B cell (primary cell): ENCODE measurements around the gene MCEMP1. TPM values are rescaled to one million over a fixed set of nuclear protein-coding genes. Genes with fewer than 3 reads are reported as not detected.

ENCODE experiments used
- ATAC-seq: fragments of 200-7000 bp; cut with Tn5 transposase; one replicate; pipeline ENCODE4 v1.10.0; 2021; ENCODE audit warnings: low read depth, mild to moderate bottlenecking, moderate number of reproducible peaks, moderate library complexity
- CTCF ChIA-PET: fragments of 350-600 bp; sonication (Branson Sonifier 250); formaldehyde crosslinking; loops from one replicate; lab custom pipeline; 2021; ENCODE audit warnings: antibody characterized with exemption, inconsistent platforms; lab: Charles Lee
- POLR2A ChIA-PET: fragments of 350-600 bp; sonication (Branson Sonifier 250); formaldehyde crosslinking; loops from one replicate; lab custom pipeline; 2021; ENCODE audit warnings: antibody characterized with exemption; lab: Charles Lee
- DNase-seq: peaks from one replicate; pipeline ENCODE4 v3.0.0; 2013
- H2AFZ ChIP-seq: 2 replicates; pipeline ENCODE4 v1.6.1; 2012; ENCODE audit warnings: mild to moderate bottlenecking, low read depth, low read length; ENCODE audit not compliant: insufficient read depth, poor library complexity, severe bottlenecking
- H3K27ac ChIP-seq, 2 donors: 1 replicate in 1 of 2; 2 replicates in 1 of 2; pipeline ENCODE4 v1.5.1; 2012 to 2013; ENCODE audit warnings: low read length in 2 of 2, mild to moderate bottlenecking in 2 of 2, moderate library complexity in 1 of 2
- H3K27me3 ChIP-seq, 4 experiments: fragments of 200-600 bp in 1 of 4; sonication (generic) in 1 of 4; replicated peaks in 1 of 4; 1 replicate in 2 of 4; 2 replicates in 2 of 4; pipeline versions ENCODE4 v1.6.1 to v1.7.0; 2013 to 2016; ENCODE audit warnings: low read length in 3 of 4, mild to moderate bottlenecking in 2 of 4, mixed read lengths in 1 of 4, moderate library complexity in 1 of 4; ENCODE audit not compliant: insufficient read depth in 4 of 4, control insufficient read depth in 3 of 4; ENCODE audit errors: control extremely low read depth in 1 of 4
- H3K36me3 ChIP-seq, 2 experiments: replicated peaks in 1 of 2; 1 replicate in 1 of 2; 2 replicates in 1 of 2; pipeline versions ENCODE4 v1.6.1 to v1.7.1; 2013; ENCODE audit warnings: low read length in 1 of 2; ENCODE audit not compliant: insufficient read depth in 2 of 2, control insufficient read depth in 1 of 2; ENCODE audit errors: control extremely low read depth in 1 of 2, extremely low read depth in 1 of 2
- H3K4me1 ChIP-seq, 2 donors: fragments of 200-600 bp in 1 of 2; sonication (generic) in 1 of 2; 1 replicate in 1 of 2; 2 replicates in 1 of 2; pipeline versions ENCODE4 v1.5.1 to v1.6.1; 2013 to 2017; ENCODE audit warnings: low read length in 2 of 2; ENCODE audit not compliant: control insufficient read depth in 2 of 2, insufficient read depth in 2 of 2
- H3K4me2 ChIP-seq: replicated peaks from 2 replicates; pipeline ENCODE3; 2012; ENCODE audit warnings: mild to moderate bottlenecking, low read depth, low read length; ENCODE audit not compliant: poor library complexity, severe bottlenecking
- H3K4me3 ChIP-seq, 5 experiments: fragments of 200-600 bp in 1 of 5; sonication (generic) in 1 of 5; 1 replicate in 3 of 5; 2 replicates in 2 of 5; pipeline versions ENCODE4 v1.5.1 to v1.7.0; 2011 to 2016; ENCODE audit warnings: low read length in 4 of 5, mild to moderate bottlenecking in 4 of 5, low read depth in 2 of 5, control low read depth in 1 of 5, moderate library complexity in 1 of 5; ENCODE audit not compliant: insufficient read depth in 1 of 5; ENCODE audit errors: control extremely low read depth in 1 of 5, extremely low read depth in 1 of 5
- H3K79me2 ChIP-seq: fragments of 200-600 bp; sonication (generic); one replicate; pipeline ENCODE4 v1.6.0; 2016; ENCODE audit warnings: low read length; ENCODE audit not compliant: control insufficient read depth, insufficient read depth
- H3K9ac ChIP-seq: fragments of 200-600 bp; sonication (generic); 2 replicates; pipeline ENCODE4 v1.6.1; 2017; ENCODE audit warnings: mild to moderate bottlenecking, low read length, moderate library complexity
- H3K9me3 ChIP-seq, 3 donors: one replicate each; pipeline versions ENCODE4 v1.6.1 to v1.7.1; 2013; ENCODE audit warnings: low read length in 2 of 3; ENCODE audit not compliant: control insufficient read depth in 2 of 3, insufficient read depth in 1 of 3; ENCODE audit errors: control extremely low read depth in 1 of 3
- H4K20me1 ChIP-seq: 2 replicates; pipeline ENCODE4 v1.6.0; 2012; ENCODE audit warnings: mild to moderate bottlenecking, low read length; ENCODE audit not compliant: insufficient read depth, control insufficient read depth, poor library complexity, severe bottlenecking
- H3K27ac Mint-ChIP-seq: one replicate; pipeline ENCODE4 v1.8.0; 2021; ENCODE audit warnings: mixed read lengths
- H3K27me3 Mint-ChIP-seq: one replicate; pipeline ENCODE4 v1.8.0; 2021; ENCODE audit warnings: mixed read lengths
- H3K4me1 Mint-ChIP-seq: one replicate; pipeline ENCODE4 v1.8.0; 2021; ENCODE audit warnings: mixed read lengths
- H3K4me3 Mint-ChIP-seq: one replicate; pipeline ENCODE4 v1.8.0; 2021; ENCODE audit warnings: mixed read lengths
- H3K9me3 Mint-ChIP-seq: one replicate; pipeline ENCODE4 v1.8.0; 2022; ENCODE audit warnings: mixed read lengths; ENCODE audit not compliant: insufficient read depth
- EZH2 ChIP-seq: IDR thresholded peaks from 2 replicates; pipeline ENCODE4 v1.6.1; 2012; ENCODE audit warnings: borderline replicate concordance, low read depth, mild to moderate bottlenecking, moderate library complexity, low read length; ENCODE audit not compliant: insufficient read depth, poor library complexity, severe bottlenecking
- WGBS: methylation state at CpG from one replicate; pipeline ENCODE4 v1.1.5; 2013; ENCODE audit warnings: missing lambda C conversion rate; ENCODE audit not compliant: insufficient coverage; 5-methylcytosine and 5-hydroxymethylcytosine counted together
- intact Hi-C: fragments of 100-400 bp; cut with micrococcal nuclease; formaldehyde crosslinking; loops from one replicate; pipeline ENCODE4 v1.10.0; 2022
- polyA plus RNA-seq: library from polyadenylated mRNA; depleted of rRNA; stranded (reverse); fragments of >200 nt; gene quantifications from 2 replicates; pipeline ENCODE4 v1.2.3, GENCODE V29; 2012
- total RNA-seq, 2 donors: library from RNA; stranded (reverse); fragments of 120-200 nt in 1 of 2; gene quantifications; 1 replicate in 1 of 2; 2 replicates in 1 of 2; pipeline versions ENCODE4 v1.2.3 to v1.2.4, GENCODE V29; 2013 to 2022
- TF ChIP-seq, protein P1 (sequence below): fragments of 200-600 bp; IDR thresholded peaks from one replicate; pipeline ENCODE4 v1.8.0; 2022; ENCODE audit warnings: antibody characterized with exemption, mild to moderate bottlenecking

MCEMP1 gene
- total and polyA plus RNA-seq, 2 donors (not counting 1 experiment from before 2014, with no cell fraction given): 0.57 TPM; not detected in 1

DNA sequence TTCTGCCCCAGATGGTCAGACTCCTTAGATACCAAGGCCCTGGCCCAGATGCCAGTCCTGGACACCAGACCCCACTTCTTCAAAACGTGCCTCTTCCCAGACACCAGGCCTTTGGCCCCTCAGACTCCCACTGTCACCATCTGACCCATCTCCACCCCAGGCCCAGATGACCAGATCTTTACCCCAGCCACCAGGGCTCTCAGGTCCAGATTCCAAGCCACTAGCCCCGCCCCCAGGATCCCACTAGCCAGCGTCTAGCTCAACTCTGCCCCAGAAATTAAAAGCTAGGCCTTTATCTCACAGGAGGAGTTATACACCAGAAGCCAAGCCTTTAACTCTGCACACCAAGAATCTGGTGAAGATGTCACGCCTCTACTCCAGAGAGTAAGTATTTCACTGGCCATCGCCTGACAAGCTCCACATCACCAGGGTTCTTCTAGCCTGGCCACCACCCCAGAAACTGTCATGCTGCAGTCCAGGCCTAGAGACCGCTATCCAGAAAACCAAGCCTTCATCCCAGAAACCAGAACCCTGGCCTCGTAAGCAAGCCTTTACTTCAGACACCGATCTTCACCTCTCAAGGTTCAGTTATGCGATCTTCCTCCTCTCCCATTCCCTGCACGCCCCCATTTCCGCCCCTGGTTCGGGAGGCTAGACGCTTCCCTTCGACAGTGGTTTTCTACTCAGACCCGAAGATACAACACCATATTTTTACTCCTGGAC lies 48.1 kb upstream of the MCEMP1 start:
- intact Hi-C loops: loop anchor here (1.0 to 2.0 kb wide), 4 partner anchors 9 to 315 kb away; partner anchors contain the start of genes MCOLN1, PNPLA6, STXBP2 and TIMM44
- H3K36me3 ChIP-seq: peaks cover 0 to 48% of the 10 kb centered on the region in 2 experiments

More for the DNA sequence above, 48.1 kb upstream of the MCEMP1 start:
- Histone ChIP-seq H3K27ac (peak overlapping the region; percentile 87 to 91), H3K27me3 (no peaks in the 10 kb centered on the region), H3K79me2 (peaks cover 76% of the 10 kb centered on the region), H3K9me3 (peaks cover 0 to 3% (median 0%) of the 10 kb centered on the region in 3 donors), H3K4me1 (peaks cover 19 to 31% of the 10 kb centered on the region in 2 donors), H4K20me1 (peaks cover 41% of the 10 kb centered on the region), H3K4me2 (peak overlapping the region; percentile 84), H2AFZ (peak overlapping the region; percentile 87), H3K4me3 (peak overlapping the region; percentile 78 to 100 (median 99)), H3K9ac (peak overlapping the region; percentile 99)
- no peak for DNase-seq
- H3K27ac Mint-ChIP-seq: peak overlapping the region; percentile 95
- no peaks in the 10 kb centered on the region for H3K9me3 Mint-ChIP-seq
- H3K4me3 Mint-ChIP-seq: peak overlapping the region; percentile 92
- H3K4me1 Mint-ChIP-seq: peaks cover 40% of the 10 kb centered on the region
- TF ChIP-seq, protein P1, sequence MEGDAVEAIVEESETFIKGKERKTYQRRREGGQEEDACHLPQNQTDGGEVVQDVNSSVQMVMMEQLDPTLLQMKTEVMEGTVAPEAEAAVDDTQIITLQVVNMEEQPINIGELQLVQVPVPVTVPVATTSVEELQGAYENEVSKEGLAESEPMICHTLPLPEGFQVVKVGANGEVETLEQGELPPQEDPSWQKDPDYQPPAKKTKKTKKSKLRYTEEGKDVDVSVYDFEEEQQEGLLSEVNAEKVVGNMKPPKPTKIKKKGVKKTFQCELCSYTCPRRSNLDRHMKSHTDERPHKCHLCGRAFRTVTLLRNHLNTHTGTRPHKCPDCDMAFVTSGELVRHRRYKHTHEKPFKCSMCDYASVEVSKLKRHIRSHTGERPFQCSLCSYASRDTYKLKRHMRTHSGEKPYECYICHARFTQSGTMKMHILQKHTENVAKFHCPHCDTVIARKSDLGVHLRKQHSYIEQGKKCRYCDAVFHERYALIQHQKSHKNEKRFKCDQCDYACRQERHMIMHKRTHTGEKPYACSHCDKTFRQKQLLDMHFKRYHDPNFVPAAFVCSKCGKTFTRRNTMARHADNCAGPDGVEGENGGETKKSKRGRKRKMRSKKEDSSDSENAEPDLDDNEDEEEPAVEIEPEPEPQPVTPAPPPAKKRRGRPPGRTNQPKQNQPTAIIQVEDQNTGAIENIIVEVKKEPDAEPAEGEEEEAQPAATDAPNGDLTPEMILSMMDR: no peak
- TF ChIP-seq EZH2: no peak
- CTCF ChIA-PET: interaction anchor here (0.6 to 1.6 kb wide), 4 partner anchors 24 to 952 kb away, joined by 3 to 10 read pairs (median 4); no protein-coding TSS in a partner anchor
- WGBS: 7% methylated on average over 14 of the region's 15 CpGs
- POLR2A ChIA-PET: interaction anchor here (0.6 to 1.2 kb wide), 3 partner anchors 13 to 565 kb away, joined by 3 to 7 read pairs (median 6); partner anchors contain the start of gene TIMM44
- no peak for ATAC-seq
- H3K27me3 Mint-ChIP-seq: no peaks in the 10 kb centered on the region
